ENCODE results near the gene MKNK1.

GRCh38 chr1:46599059-46599970 is 4.8 kb downstream of the MKNK1 start:
- TF ChIP-seq CTCF (optimal IDR thresholded peaks at IDR 0.05 in 1 of 3, IDR thresholded peaks at IDR 0.05 in 1 of 3, conservative IDR thresholded peaks at IDR 0.05 in 1 of 3; ENCODE audit: extremely low read depth in 1 of 3, insufficient read depth in 2 of 3, low read length in 3 of 3) (no peak), EZH2 (IDR thresholded peaks at IDR 0.05; ENCODE audit: low read length) (no peak)
